Vagina (tissue), 2 donors: Measurements from ENCODE around the gene HOTAIR.

Source experiments
- POLR2A ChIP-seq, 2 donors: fragments of 450-650 bp; IDR thresholded peaks; one replicate each; pipeline ENCODE4 v1.6.1; 2017; ENCODE audit warnings: antibody characterized with exemption in 2 of 2, mild to moderate bottlenecking in 2 of 2, moderate library complexity in 2 of 2
- TF ChIP-seq, protein P1 (sequence below), 3 experiments: fragments of 450-650 bp in 2 of 3; fragments of 200-600 bp in 1 of 3; sonication (generic) in 1 of 3; IDR thresholded peaks; one replicate each; pipeline ENCODE4 v1.5.1; 2017 to 2019; ENCODE audit warnings: antibody characterized with exemption in 3 of 3, mild to moderate bottlenecking in 2 of 3, moderate library complexity in 2 of 3

DNA sequence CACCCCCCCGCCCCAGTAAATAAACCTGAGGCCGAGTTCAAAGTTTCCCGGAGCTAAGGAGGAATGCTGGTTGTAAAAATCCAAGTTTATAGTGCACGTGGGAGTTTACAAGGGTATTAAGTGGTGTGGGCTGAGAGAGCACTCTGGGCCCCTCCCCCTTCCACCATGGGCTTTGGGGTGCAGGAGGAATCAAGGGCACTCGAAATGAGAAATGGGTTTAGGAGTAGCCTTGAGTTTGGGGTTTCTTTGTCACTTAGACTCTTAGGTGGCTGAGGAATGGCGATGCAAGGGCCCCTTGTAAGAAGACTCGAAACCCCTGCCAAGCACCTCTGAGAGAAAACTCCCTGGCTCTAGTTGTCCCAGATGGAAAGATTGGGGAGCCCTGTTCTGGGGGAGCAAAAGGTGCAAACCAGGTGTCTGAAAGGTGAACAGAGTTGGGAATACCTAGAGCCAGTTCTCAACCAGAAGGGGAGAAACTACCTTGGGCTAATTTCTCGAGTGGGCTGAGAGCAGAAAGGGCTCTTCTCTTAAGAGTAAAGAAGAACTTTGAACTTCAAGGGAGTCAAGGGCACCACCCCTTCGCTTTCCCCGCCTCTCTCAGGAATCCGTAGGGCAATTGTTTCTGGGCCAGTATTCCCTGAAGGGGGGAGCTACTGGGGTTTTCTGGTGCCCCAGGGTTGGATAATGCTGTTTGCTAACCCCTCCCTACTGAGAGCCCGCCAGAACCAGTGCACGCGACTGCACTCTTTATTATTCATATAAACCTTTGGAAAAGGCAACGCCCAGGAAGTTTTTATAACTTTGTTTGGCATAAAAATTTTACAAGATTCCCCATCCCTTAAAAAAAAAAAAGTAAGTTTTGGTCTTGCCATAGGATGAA lies 4.0 kb upstream of the HOTAIR start:
- TF ChIP-seq, protein P1, sequence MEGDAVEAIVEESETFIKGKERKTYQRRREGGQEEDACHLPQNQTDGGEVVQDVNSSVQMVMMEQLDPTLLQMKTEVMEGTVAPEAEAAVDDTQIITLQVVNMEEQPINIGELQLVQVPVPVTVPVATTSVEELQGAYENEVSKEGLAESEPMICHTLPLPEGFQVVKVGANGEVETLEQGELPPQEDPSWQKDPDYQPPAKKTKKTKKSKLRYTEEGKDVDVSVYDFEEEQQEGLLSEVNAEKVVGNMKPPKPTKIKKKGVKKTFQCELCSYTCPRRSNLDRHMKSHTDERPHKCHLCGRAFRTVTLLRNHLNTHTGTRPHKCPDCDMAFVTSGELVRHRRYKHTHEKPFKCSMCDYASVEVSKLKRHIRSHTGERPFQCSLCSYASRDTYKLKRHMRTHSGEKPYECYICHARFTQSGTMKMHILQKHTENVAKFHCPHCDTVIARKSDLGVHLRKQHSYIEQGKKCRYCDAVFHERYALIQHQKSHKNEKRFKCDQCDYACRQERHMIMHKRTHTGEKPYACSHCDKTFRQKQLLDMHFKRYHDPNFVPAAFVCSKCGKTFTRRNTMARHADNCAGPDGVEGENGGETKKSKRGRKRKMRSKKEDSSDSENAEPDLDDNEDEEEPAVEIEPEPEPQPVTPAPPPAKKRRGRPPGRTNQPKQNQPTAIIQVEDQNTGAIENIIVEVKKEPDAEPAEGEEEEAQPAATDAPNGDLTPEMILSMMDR (IDR thresholded peaks at IDR 0.05): no peak
- TF ChIP-seq POLR2A (IDR thresholded peaks at IDR 0.05): no peak
